T47D (cell line): ENCODE results near the gene GALNT4.

Experiments used
- DNase-seq, 2 experiments: peaks; one replicate each; pipeline versions ENCODE4 v3.0.0 to v3.0.0-alpha.2; 2011 to 2012; ENCODE audit warnings: low read depth in 1 of 2, low spot score in 1 of 2
- JUND ChIP-seq: IDR thresholded peaks from 2 replicates; pipeline ENCODE4 v1.6.1; 2012; ENCODE audit warnings: low read depth
- in situ Hi-C: cut with HindIII; loops from 2 replicates; pipeline ENCODE4 v1.10.0; 2016; ENCODE audit warnings: low sequenced_read_pairs, low pct_unique_long_range_greater_than_20kb

The GALNT4 gene

DNA sequence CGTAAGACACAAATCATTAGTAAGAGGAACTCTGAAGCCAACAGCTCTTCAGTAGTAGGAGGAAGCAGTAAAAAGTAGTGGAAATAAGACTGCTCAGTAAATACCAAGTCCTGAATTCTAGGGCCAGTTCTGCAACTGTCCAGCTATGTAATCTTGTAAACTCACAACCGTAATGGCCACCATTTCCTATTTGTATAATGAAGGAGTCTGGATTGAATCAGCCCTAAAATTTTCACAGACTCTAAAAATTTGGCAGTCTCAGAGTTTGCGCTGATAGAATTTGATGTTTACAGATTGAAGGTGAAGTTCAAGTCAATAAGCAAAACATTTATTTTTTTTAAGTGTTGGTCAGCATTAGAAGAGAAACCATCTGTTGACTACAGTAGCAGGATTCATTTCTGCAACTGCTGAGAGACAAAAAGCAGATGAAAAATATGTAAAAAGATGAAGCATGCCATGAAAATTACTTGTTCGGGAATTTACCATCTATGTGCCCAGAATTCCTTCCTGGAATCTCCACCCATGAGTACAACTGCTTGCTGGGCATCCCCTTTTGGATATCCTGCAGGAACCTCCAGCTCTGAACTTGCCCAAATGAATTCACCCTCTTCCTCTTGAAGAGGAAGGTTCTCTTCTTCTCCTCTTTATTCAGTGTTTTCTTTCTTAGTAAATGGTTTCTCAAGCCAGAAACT is 47.5 kb downstream of the GALNT4 start:
- DNase-seq: no peak
- in situ Hi-C loops: no loop called here
- no peak for TF ChIP-seq JUND

GRCh38 chr12:89476232-89476631 is 48.4 kb downstream of the GALNT4 start:
- in situ Hi-C loops: no loop called here
- no peak for TF ChIP-seq JUND
- no peak for DNase-seq

DNA sequence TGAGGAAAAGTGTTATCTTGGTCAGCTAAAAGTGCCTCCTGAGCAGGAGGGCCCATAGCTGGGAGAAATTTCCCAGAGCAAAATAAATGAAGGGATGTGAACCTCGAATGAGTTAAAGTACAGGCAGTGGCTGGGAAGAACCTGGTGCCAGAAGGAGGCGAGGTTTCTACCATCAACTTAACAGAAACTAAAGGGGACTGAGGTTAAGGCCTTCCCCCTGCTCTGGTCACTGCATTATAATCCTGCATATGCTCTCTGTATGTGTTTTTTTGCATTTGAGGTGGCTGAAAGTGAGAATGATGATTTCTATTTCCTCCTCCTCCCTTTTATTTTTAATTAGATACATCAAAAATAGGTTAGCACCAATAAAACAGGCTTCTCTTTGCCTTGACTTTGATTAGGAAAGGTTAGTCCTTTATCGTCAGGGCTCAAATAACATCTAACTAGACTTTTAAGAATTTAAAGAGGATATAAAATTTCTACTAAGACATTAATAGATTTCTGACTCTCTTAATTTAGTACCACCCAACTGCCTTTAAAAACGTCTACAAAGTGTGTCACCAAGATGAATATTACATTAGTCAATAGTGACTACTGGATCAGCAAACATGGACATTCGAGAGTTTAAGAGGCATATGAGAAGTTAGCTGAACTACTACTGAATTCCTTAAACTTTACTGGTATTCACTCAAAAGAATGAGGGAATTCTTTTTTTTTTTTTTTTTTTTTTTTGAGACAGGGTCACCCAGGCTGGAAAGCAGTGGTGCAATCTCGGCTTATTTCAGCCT is 49.2 kb downstream of the GALNT4 start:
- no peak for TF ChIP-seq JUND
- no peak for DNase-seq
- in situ Hi-C loops: no loop called here

- DNase-seq: no peak
- in situ Hi-C loops: loop anchor here (25.0 kb wide), 1 partner anchor 437 kb away; no protein-coding TSS in a partner anchor
- TF ChIP-seq JUND: no peak
Observed at GRCh38 chr12:89474615-89475014, 50.0 kb downstream of the GALNT4 start.
